ENCODE results near the gene POLDIP3.

POLDIP3 gene

GRCh38 chr22:42561856-42562255 lies 52.8 kb downstream of the POLDIP3 start:
- TF ChIP-seq GATA3 (IDR thresholded peaks at IDR 0.05; ENCODE audit: low read depth, low read length): no peak
- no peak for TF ChIP-seq GATA2 (IDR thresholded peaks at IDR 0.05; ENCODE audit: low read depth, low read length)

- TF ChIP-seq GATA3 (IDR thresholded peaks at IDR 0.05; ENCODE audit: low read depth, low read length) (no peak), GATA2 (IDR thresholded peaks at IDR 0.05; ENCODE audit: low read depth, low read length) (no peak)
Measured at GRCh38 chr22:42560781-42561180, 53.9 kb downstream of the POLDIP3 start.

GRCh38 chr22:42560381-42560780 lies 54.3 kb downstream of the POLDIP3 start:
- TF ChIP-seq GATA2 (IDR thresholded peaks at IDR 0.05; ENCODE audit: low read depth, low read length) (no peak), GATA3 (IDR thresholded peaks at IDR 0.05; ENCODE audit: low read depth, low read length) (no peak)

GRCh38 chr22:42553475-42554361 lies 61.0 kb downstream of the POLDIP3 start, which contains the start of gene SERHL2:
TSS of gene SERHL2 (plus strand) at chr22:42553956. CDS start at chr22:42554021, 65 bp downstream.
- TF ChIP-seq GATA3 (IDR thresholded peaks at IDR 0.05; ENCODE audit: low read depth, low read length): no peak
- no peak for TF ChIP-seq GATA2 (IDR thresholded peaks at IDR 0.05; ENCODE audit: low read depth, low read length)

GRCh38 chr22:42549331-42550060 lies 65.2 kb downstream of the POLDIP3 start:
- TF ChIP-seq GATA2 (IDR thresholded peaks at IDR 0.05; ENCODE audit: low read depth, low read length) (no peak), GATA3 (IDR thresholded peaks at IDR 0.05; ENCODE audit: low read depth, low read length) (no peak)

- TF ChIP-seq GATA3 (IDR thresholded peaks at IDR 0.05; ENCODE audit: low read depth, low read length) (no peak), GATA2 (IDR thresholded peaks at IDR 0.05; ENCODE audit: low read depth, low read length) (no peak)
Measured at GRCh38 chr22:42548597-42549330, 65.9 kb downstream of the POLDIP3 start.

- TF ChIP-seq GATA2 (IDR thresholded peaks at IDR 0.05; ENCODE audit: low read depth, low read length) (no peak), GATA3 (IDR thresholded peaks at IDR 0.05; ENCODE audit: low read depth, low read length) (no peak)
Measured at GRCh38 chr22:42547562-42547961, 67.1 kb downstream of the POLDIP3 start.

- TF ChIP-seq GATA2 (IDR thresholded peaks at IDR 0.05; ENCODE audit: low read depth, low read length) (no peak), GATA3 (IDR thresholded peaks at IDR 0.05; ENCODE audit: low read depth, low read length) (no peak)
Measured at GRCh38 chr22:42544686-42545085, 70.0 kb downstream of the POLDIP3 start.

- TF ChIP-seq GATA2 (IDR thresholded peaks at IDR 0.05; ENCODE audit: low read depth, low read length): no peak
- TF ChIP-seq GATA3 (IDR thresholded peaks at IDR 0.05; ENCODE audit: low read depth, low read length): no peak
Measured at GRCh38 chr22:42536166-42536565, 78.5 kb downstream of the POLDIP3 start.

All from SH-SY5Y (cell line).